Activated CD8-positive, alpha-beta memory T cell treated with anti-CD3 and anti-CD28 coated beads for 1 hour (primary cell): ENCODE measurements around the gene SACS.

Experiments used
- DNase-seq, 2 donors: peaks; one replicate each; pipeline ENCODE4 v3.0.0-alpha.2; 2020; ENCODE audit warnings: low read depth in 1 of 2; ENCODE audit errors: extremely low read depth in 1 of 2

The SACS gene

GRCh38 chr13:23433171-23434153, at the start of gene SACS:
TSS of gene SACS (minus strand) at chr13:23433702. CDS start at chr13:23411239, 22,463 bp downstream.
- no peak for DNase-seq

GRCh38 chr13:23480324-23480723, 46.8 kb upstream of the SACS start:
- DNase-seq = no peak

- no peak for DNase-seq
Observed at GRCh38 chr13:23477101-23477500, 43.6 kb upstream of the SACS start.

- no peak for DNase-seq
Observed at GRCh38 chr13:23473221-23473620, 39.7 kb upstream of the SACS start.

- no peak for DNase-seq
Observed at GRCh38 chr13:23472189-23472588, 38.7 kb upstream of the SACS start.

GRCh38 chr13:23470790-23471614, 37.5 kb upstream of the SACS start:
- DNase-seq = no peak

- no peak for DNase-seq
Observed at GRCh38 chr13:23469951-23470421, 36.5 kb upstream of the SACS start.

GRCh38 chr13:23468811-23469210, 35.3 kb upstream of the SACS start:
- no peak for DNase-seq

GRCh38 chr13:23467932-23468278, 34.4 kb upstream of the SACS start:
- no peak for DNase-seq

GRCh38 chr13:23467048-23467931, 33.8 kb upstream of the SACS start:
- DNase-seq = no peak

- DNase-seq = peak in 1 of 2 donors; percentile 28
Observed at GRCh38 chr13:23466144-23467002, 32.9 kb upstream of the SACS start.

GRCh38 chr13:23463661-23464060, 30.2 kb upstream of the SACS start:
- no peak for DNase-seq

GRCh38 chr13:23462815-23463559, 29.5 kb upstream of the SACS start:
- DNase-seq = no peak

GRCh38 chr13:23461544-23461943, 28.0 kb upstream of the SACS start:
- no peak for DNase-seq

- no peak for DNase-seq
Observed at GRCh38 chr13:23460921-23461320, 27.4 kb upstream of the SACS start.

GRCh38 chr13:23460309-23460708, 26.8 kb upstream of the SACS start:
- DNase-seq = no peak

- no peak for DNase-seq
Observed at GRCh38 chr13:23458989-23459388, 25.5 kb upstream of the SACS start.

- no peak for DNase-seq
Observed at GRCh38 chr13:23456437-23457210, 23.1 kb upstream of the SACS start.
